H1 (cell line): ENCODE data around the gene KCNH8.

Source experiments
- EZH2 ChIP-seq: fragments of 200-600 bp; sonication (generic); IDR thresholded peaks from 2 replicates; pipeline ENCODE4 v1.7.1; 2012; ENCODE audit warnings: low read depth, mild to moderate bottlenecking, moderate library complexity, low read length, inconsistent platforms; ENCODE audit not compliant: severe bottlenecking
- GABPA ChIP-seq: IDR thresholded peaks from 2 replicates; pipeline ENCODE4 v1.6.1; 2011; ENCODE audit warnings: mild to moderate bottlenecking, low read length, moderate library complexity, borderline replicate concordance; ENCODE audit not compliant: insufficient read depth
- PHF8 ChIP-seq: fragments of 200-600 bp; sonication (generic); conservative IDR thresholded peaks from 2 replicates; pipeline ENCODE4 v1.7.1; 2012; ENCODE audit warnings: low read depth, mild to moderate bottlenecking, inconsistent platforms, low read length, moderate library complexity
- POLR2A ChIP-seq, 2 experiments: IDR thresholded peaks; 1 replicate in 1 of 2; 2 replicates in 1 of 2; pipeline ENCODE4 v1.6.1; 2011; ENCODE audit warnings: low read depth in 2 of 2, low read length in 2 of 2, mild to moderate bottlenecking in 2 of 2; ENCODE audit errors: control extremely low read depth in 1 of 2
- POLR2AphosphoS5 ChIP-seq: IDR thresholded peaks from 2 replicates; pipeline ENCODE4 v1.6.1; 2011; ENCODE audit warnings: low read depth, low read length
- RAD21 ChIP-seq, 2 experiments: IDR thresholded peaks in 1 of 2; conservative IDR thresholded peaks in 1 of 2; 2 replicates each; pipeline ENCODE4 v1.6.1; 2011; ENCODE audit warnings: low read depth in 2 of 2, low read length in 2 of 2, improper control_type of control experiment in 1 of 2, inconsistent platforms in 1 of 2, mild to moderate bottlenecking in 1 of 2, moderate library complexity in 1 of 2
- SRF ChIP-seq: IDR thresholded peaks from 2 replicates; pipeline ENCODE4 v1.6.1; 2011; ENCODE audit warnings: mild to moderate bottlenecking, low read depth, low read length, moderate library complexity
- TBP ChIP-seq: IDR thresholded peaks from 2 replicates; pipeline ENCODE4 v1.6.1; 2011; ENCODE audit warnings: low read depth, low read length, improper control_type of control experiment
- TF ChIP-seq, protein P1 (sequence below), 3 experiments: IDR thresholded peaks; 1 replicate in 2 of 3; 2 replicates in 1 of 3; pipeline versions ENCODE4 v1.5.1 to v1.6.1; 2011; ENCODE audit warnings: low read length in 3 of 3, mild to moderate bottlenecking in 3 of 3, inconsistent platforms in 2 of 3, low read depth in 1 of 3, moderate library complexity in 1 of 3; ENCODE audit not compliant: insufficient read depth in 1 of 3; ENCODE audit errors: control extremely low read depth in 1 of 3

DNA sequence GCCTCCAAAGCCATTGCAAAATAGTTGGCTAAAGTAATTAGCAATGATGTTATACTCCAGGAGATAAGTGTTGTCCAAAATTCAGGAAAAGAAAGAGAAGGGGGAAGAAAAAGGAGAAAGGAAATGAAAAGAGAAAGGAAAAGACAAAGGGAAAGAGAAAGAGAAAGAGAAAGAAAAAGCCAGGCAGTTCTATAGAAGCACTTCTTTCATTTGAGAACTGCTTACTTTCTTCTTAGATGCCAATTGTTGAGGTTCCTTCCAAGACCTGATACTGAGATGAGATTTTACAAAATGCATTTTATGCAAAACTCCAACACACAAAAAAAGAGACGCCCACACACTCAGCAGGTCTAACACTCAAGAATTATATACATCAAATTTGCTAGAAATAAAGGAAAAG, 298.4 kb downstream of the KCNH8 start:
- TF ChIP-seq, protein P1, sequence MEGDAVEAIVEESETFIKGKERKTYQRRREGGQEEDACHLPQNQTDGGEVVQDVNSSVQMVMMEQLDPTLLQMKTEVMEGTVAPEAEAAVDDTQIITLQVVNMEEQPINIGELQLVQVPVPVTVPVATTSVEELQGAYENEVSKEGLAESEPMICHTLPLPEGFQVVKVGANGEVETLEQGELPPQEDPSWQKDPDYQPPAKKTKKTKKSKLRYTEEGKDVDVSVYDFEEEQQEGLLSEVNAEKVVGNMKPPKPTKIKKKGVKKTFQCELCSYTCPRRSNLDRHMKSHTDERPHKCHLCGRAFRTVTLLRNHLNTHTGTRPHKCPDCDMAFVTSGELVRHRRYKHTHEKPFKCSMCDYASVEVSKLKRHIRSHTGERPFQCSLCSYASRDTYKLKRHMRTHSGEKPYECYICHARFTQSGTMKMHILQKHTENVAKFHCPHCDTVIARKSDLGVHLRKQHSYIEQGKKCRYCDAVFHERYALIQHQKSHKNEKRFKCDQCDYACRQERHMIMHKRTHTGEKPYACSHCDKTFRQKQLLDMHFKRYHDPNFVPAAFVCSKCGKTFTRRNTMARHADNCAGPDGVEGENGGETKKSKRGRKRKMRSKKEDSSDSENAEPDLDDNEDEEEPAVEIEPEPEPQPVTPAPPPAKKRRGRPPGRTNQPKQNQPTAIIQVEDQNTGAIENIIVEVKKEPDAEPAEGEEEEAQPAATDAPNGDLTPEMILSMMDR (IDR thresholded peaks at IDR 0.05; ENCODE audit: control extremely low read depth in 1 of 3, insufficient read depth in 1 of 3, low read depth in 1 of 3, low read length in 3 of 3) = no peak
- no peak for TF ChIP-seq SRF
- TF ChIP-seq RAD21 (IDR thresholded peaks at IDR 0.05 in 1 of 2, conservative IDR thresholded peaks at IDR 0.05 in 1 of 2; ENCODE audit: low read depth in 2 of 2, low read length in 2 of 2) = no peak
- no peak for TF ChIP-seq GABPA
- no peak for TF ChIP-seq PHF8
- no peak for TF ChIP-seq EZH2
- no peak for TF ChIP-seq POLR2A (IDR thresholded peaks at IDR 0.05; ENCODE audit: control extremely low read depth in 1 of 2, low read depth in 2 of 2, low read length in 2 of 2)
- no peak for TF ChIP-seq TBP
- TF ChIP-seq POLR2AphosphoS5 = no peak
